B cell (primary cell): ENCODE data around the gene ELOVL6. TPM values are rescaled to one million over a fixed set of nuclear protein-coding genes. Genes with fewer than 3 reads are reported as not detected.

Source experiments
- ATAC-seq: fragments of 200-7000 bp; cut with Tn5 transposase; one replicate; pipeline ENCODE4 v1.10.0; 2021; ENCODE audit warnings: low read depth, mild to moderate bottlenecking, moderate number of reproducible peaks, moderate library complexity
- CTCF ChIA-PET: fragments of 350-600 bp; sonication (Branson Sonifier 250); formaldehyde crosslinking; loops from one replicate; lab custom pipeline; 2021; ENCODE audit warnings: antibody characterized with exemption, inconsistent platforms; lab: Charles Lee
- POLR2A ChIA-PET: fragments of 350-600 bp; sonication (Branson Sonifier 250); formaldehyde crosslinking; loops from one replicate; lab custom pipeline; 2021; ENCODE audit warnings: antibody characterized with exemption; lab: Charles Lee
- DNase-seq: peaks from one replicate; pipeline ENCODE4 v3.0.0; 2013
- H2AFZ ChIP-seq: 2 replicates; pipeline ENCODE4 v1.6.1; 2012; ENCODE audit warnings: mild to moderate bottlenecking, low read depth, low read length; ENCODE audit not compliant: insufficient read depth, poor library complexity, severe bottlenecking
- H3K27ac ChIP-seq, 2 donors: 1 replicate in 1 of 2; 2 replicates in 1 of 2; pipeline ENCODE4 v1.5.1; 2012 to 2013; ENCODE audit warnings: low read length in 2 of 2, mild to moderate bottlenecking in 2 of 2, moderate library complexity in 1 of 2
- H3K27me3 ChIP-seq, 4 experiments: fragments of 200-600 bp in 1 of 4; sonication (generic) in 1 of 4; replicated peaks in 1 of 4; 1 replicate in 2 of 4; 2 replicates in 2 of 4; pipeline versions ENCODE4 v1.6.1 to v1.7.0; 2013 to 2016; ENCODE audit warnings: low read length in 3 of 4, mild to moderate bottlenecking in 2 of 4, mixed read lengths in 1 of 4, moderate library complexity in 1 of 4; ENCODE audit not compliant: insufficient read depth in 4 of 4, control insufficient read depth in 3 of 4; ENCODE audit errors: control extremely low read depth in 1 of 4
- H3K36me3 ChIP-seq, 2 experiments: replicated peaks in 1 of 2; 1 replicate in 1 of 2; 2 replicates in 1 of 2; pipeline versions ENCODE4 v1.6.1 to v1.7.1; 2013; ENCODE audit warnings: low read length in 1 of 2; ENCODE audit not compliant: insufficient read depth in 2 of 2, control insufficient read depth in 1 of 2; ENCODE audit errors: control extremely low read depth in 1 of 2, extremely low read depth in 1 of 2
- H3K4me1 ChIP-seq, 2 donors: fragments of 200-600 bp in 1 of 2; sonication (generic) in 1 of 2; 1 replicate in 1 of 2; 2 replicates in 1 of 2; pipeline versions ENCODE4 v1.5.1 to v1.6.1; 2013 to 2017; ENCODE audit warnings: low read length in 2 of 2; ENCODE audit not compliant: control insufficient read depth in 2 of 2, insufficient read depth in 2 of 2
- H3K4me2 ChIP-seq: replicated peaks from 2 replicates; pipeline ENCODE3; 2012; ENCODE audit warnings: mild to moderate bottlenecking, low read depth, low read length; ENCODE audit not compliant: poor library complexity, severe bottlenecking
- H3K4me3 ChIP-seq, 5 experiments: fragments of 200-600 bp in 1 of 5; sonication (generic) in 1 of 5; 1 replicate in 3 of 5; 2 replicates in 2 of 5; pipeline versions ENCODE4 v1.5.1 to v1.7.0; 2011 to 2016; ENCODE audit warnings: low read length in 4 of 5, mild to moderate bottlenecking in 4 of 5, low read depth in 2 of 5, control low read depth in 1 of 5, moderate library complexity in 1 of 5; ENCODE audit not compliant: insufficient read depth in 1 of 5; ENCODE audit errors: control extremely low read depth in 1 of 5, extremely low read depth in 1 of 5
- H3K79me2 ChIP-seq: fragments of 200-600 bp; sonication (generic); one replicate; pipeline ENCODE4 v1.6.0; 2016; ENCODE audit warnings: low read length; ENCODE audit not compliant: control insufficient read depth, insufficient read depth
- H3K9ac ChIP-seq: fragments of 200-600 bp; sonication (generic); 2 replicates; pipeline ENCODE4 v1.6.1; 2017; ENCODE audit warnings: mild to moderate bottlenecking, low read length, moderate library complexity
- H3K9me3 ChIP-seq, 3 donors: one replicate each; pipeline versions ENCODE4 v1.6.1 to v1.7.1; 2013; ENCODE audit warnings: low read length in 2 of 3; ENCODE audit not compliant: control insufficient read depth in 2 of 3, insufficient read depth in 1 of 3; ENCODE audit errors: control extremely low read depth in 1 of 3
- H4K20me1 ChIP-seq: 2 replicates; pipeline ENCODE4 v1.6.0; 2012; ENCODE audit warnings: mild to moderate bottlenecking, low read length; ENCODE audit not compliant: insufficient read depth, control insufficient read depth, poor library complexity, severe bottlenecking
- H3K27ac Mint-ChIP-seq: one replicate; pipeline ENCODE4 v1.8.0; 2021; ENCODE audit warnings: mixed read lengths
- H3K27me3 Mint-ChIP-seq: one replicate; pipeline ENCODE4 v1.8.0; 2021; ENCODE audit warnings: mixed read lengths
- H3K4me1 Mint-ChIP-seq: one replicate; pipeline ENCODE4 v1.8.0; 2021; ENCODE audit warnings: mixed read lengths
- H3K4me3 Mint-ChIP-seq: one replicate; pipeline ENCODE4 v1.8.0; 2021; ENCODE audit warnings: mixed read lengths
- H3K9me3 Mint-ChIP-seq: one replicate; pipeline ENCODE4 v1.8.0; 2022; ENCODE audit warnings: mixed read lengths; ENCODE audit not compliant: insufficient read depth
- EZH2 ChIP-seq: IDR thresholded peaks from 2 replicates; pipeline ENCODE4 v1.6.1; 2012; ENCODE audit warnings: borderline replicate concordance, low read depth, mild to moderate bottlenecking, moderate library complexity, low read length; ENCODE audit not compliant: insufficient read depth, poor library complexity, severe bottlenecking
- WGBS: methylation state at CpG from one replicate; pipeline ENCODE4 v1.1.5; 2013; ENCODE audit warnings: missing lambda C conversion rate; ENCODE audit not compliant: insufficient coverage; 5-methylcytosine and 5-hydroxymethylcytosine counted together
- intact Hi-C: fragments of 100-400 bp; cut with micrococcal nuclease; formaldehyde crosslinking; loops from one replicate; pipeline ENCODE4 v1.10.0; 2022
- polyA plus RNA-seq: library from polyadenylated mRNA; depleted of rRNA; stranded (reverse); fragments of >200 nt; gene quantifications from 2 replicates; pipeline ENCODE4 v1.2.3, GENCODE V29; 2012
- total RNA-seq, 2 donors: library from RNA; stranded (reverse); fragments of 120-200 nt in 1 of 2; gene quantifications; 1 replicate in 1 of 2; 2 replicates in 1 of 2; pipeline versions ENCODE4 v1.2.3 to v1.2.4, GENCODE V29; 2013 to 2022
- TF ChIP-seq, protein P1 (sequence below): fragments of 200-600 bp; IDR thresholded peaks from one replicate; pipeline ENCODE4 v1.8.0; 2022; ENCODE audit warnings: antibody characterized with exemption, mild to moderate bottlenecking

The ELOVL6 gene
- total and polyA plus RNA-seq, 2 donors (not counting 1 experiment from before 2014, with no cell fraction given): 0.10 to 0.22 TPM

GRCh38 chr4:110184791-110185155 is 13.6 kb downstream of the ELOVL6 start:
- Histone ChIP-seq H3K79me2 (no peaks in the 10 kb centered on the region), H3K9me3 (no peaks in the 10 kb centered on the region), H3K4me3 (no peak overlapping the region), H2AFZ (no peak overlapping the region), H3K4me2 (no peak overlapping the region), H3K36me3 (no peaks in the 10 kb centered on the region), H3K9ac (no peak overlapping the region), H3K27me3 (no peaks in the 10 kb centered on the region), H4K20me1 (no peaks in the 10 kb centered on the region), H3K4me1 (peaks cover 5 to 6% of the 10 kb centered on the region in 2 donors), H3K27ac (no peak overlapping the region)
- Mint-ChIP-seq H3K27ac (no peak overlapping the region), H3K4me3 (no peak overlapping the region), H3K4me1 (peaks cover 7% of the 10 kb centered on the region), H3K9me3 (no peaks in the 10 kb centered on the region), H3K27me3 (no peaks in the 10 kb centered on the region)
- DNase-seq (no peak), ATAC-seq (no peak)
- ChIA-PET CTCF (interaction anchor here (1.1 kb wide), 1 partner anchor 135 kb away, joined by 3 read pairs; no protein-coding TSS in a partner anchor), POLR2A (no interaction called here)
- WGBS: no CpG with 5 or more reads among the region's 1 CpG
- TF ChIP-seq, protein P1, sequence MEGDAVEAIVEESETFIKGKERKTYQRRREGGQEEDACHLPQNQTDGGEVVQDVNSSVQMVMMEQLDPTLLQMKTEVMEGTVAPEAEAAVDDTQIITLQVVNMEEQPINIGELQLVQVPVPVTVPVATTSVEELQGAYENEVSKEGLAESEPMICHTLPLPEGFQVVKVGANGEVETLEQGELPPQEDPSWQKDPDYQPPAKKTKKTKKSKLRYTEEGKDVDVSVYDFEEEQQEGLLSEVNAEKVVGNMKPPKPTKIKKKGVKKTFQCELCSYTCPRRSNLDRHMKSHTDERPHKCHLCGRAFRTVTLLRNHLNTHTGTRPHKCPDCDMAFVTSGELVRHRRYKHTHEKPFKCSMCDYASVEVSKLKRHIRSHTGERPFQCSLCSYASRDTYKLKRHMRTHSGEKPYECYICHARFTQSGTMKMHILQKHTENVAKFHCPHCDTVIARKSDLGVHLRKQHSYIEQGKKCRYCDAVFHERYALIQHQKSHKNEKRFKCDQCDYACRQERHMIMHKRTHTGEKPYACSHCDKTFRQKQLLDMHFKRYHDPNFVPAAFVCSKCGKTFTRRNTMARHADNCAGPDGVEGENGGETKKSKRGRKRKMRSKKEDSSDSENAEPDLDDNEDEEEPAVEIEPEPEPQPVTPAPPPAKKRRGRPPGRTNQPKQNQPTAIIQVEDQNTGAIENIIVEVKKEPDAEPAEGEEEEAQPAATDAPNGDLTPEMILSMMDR: no peak
- no peak for TF ChIP-seq EZH2
- intact Hi-C loops: no loop called here

DNA sequence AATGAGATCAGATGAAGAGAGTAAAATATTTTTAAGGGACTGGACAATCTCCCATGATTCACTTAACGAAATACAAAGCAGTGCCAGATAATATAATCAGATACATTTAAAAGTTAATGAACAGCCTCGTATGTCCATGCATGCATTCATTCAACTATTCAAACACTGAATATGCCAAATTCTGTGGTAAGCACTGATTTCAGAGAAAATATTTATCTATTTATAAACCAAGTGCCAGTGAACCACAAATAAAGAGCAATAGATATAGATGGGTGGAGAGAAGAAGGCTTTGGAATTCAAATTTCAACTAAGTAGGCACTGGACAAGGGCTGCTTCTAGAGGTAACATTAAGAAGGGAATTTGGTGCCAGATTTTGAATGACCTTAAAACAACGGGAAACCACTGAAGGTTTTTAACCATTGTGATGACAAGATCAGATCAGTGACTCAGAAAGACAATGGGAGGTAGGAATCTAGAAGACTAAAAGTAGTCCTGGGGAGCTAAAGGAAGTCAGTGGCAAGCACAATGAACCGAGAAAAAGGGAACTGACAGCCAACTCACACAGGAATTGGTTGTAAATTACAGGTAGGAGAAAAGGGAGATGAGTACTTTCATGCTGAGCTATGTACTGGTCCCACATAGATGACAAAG is 14.2 kb downstream of the ELOVL6 start:
- no peak for TF ChIP-seq EZH2
- TF ChIP-seq, protein P1: no peak
- H3K9me3 Mint-ChIP-seq: no peaks in the 10 kb centered on the region
- Histone ChIP-seq H3K27me3 (no peaks in the 10 kb centered on the region), H3K4me3 (no peak overlapping the region), H3K9ac (no peak overlapping the region), H2AFZ (no peak overlapping the region), H3K9me3 (no peaks in the 10 kb centered on the region), H3K36me3 (no peaks in the 10 kb centered on the region), H4K20me1 (no peaks in the 10 kb centered on the region), H3K27ac (no peak overlapping the region), H3K4me2 (no peak overlapping the region), H3K79me2 (no peaks in the 10 kb centered on the region), H3K4me1 (peaks cover 5 to 6% of the 10 kb centered on the region in 2 donors)
- H3K4me3 Mint-ChIP-seq: no peak overlapping the region
- H3K27me3 Mint-ChIP-seq: no peaks in the 10 kb centered on the region
- ATAC-seq (no peak), DNase-seq (no peak)
- CTCF ChIA-PET: interaction anchor here (1.1 kb wide), 1 partner anchor 135 kb away, joined by 3 read pairs; no protein-coding TSS in a partner anchor
- peaks cover 7% of the 10 kb centered on the region for H3K4me1 Mint-ChIP-seq
- intact Hi-C loops: no loop called here
- POLR2A ChIA-PET: no interaction called here
- 0% methylated on average over 2 of the region's 4 CpGs for WGBS
- no peak overlapping the region for H3K27ac Mint-ChIP-seq
